Stimulated activated CD4-positive, alpha-beta T cell treated with anti-CD3 and anti-CD28 coated beads, Interleukin-12 subunit alpha, Interleukin-12 subunit beta, amount 100 ng/mL, for 24 hours (primary cell): ENCODE measurements around the gene ZNF311.
"Not testable (repeated sequence)": the region's sequence is repeated elsewhere in the genome, so short reads cannot be mapped to it uniquely, and the experiment has no call there.

ENCODE experiments used
- DNase-seq, 2 experiments: peaks; one replicate each; pipeline ENCODE4 v3.0.0-alpha.2; 2020; ENCODE audit warnings: low read depth in 2 of 2

ZNF311 gene

GRCh38 chr6:28982476-28983266 lies 22.4 kb downstream of the ZNF311 start:
- no peak for DNase-seq

- peak; percentile 60 to 69 for DNase-seq
These were observed 23.2 kb downstream of the ZNF311 start for GRCh38 chr6:28981833-28982475.

- DNase-seq, result peak; percentile 66 to 80
These were observed 23.7 kb downstream of the ZNF311 start for GRCh38 chr6:28981431-28981832.

- peak in 1 of 2 experiments; percentile 42 for DNase-seq
These were observed 24.2 kb downstream of the ZNF311 start for GRCh38 chr6:28980852-28981430.

- DNase-seq, result no peak
These were observed 24.8 kb downstream of the ZNF311 start for GRCh38 chr6:28980137-28980851.

- no peak for DNase-seq
These were observed 25.4 kb downstream of the ZNF311 start for GRCh38 chr6:28979679-28980078.

- no peak for DNase-seq
These were observed 26.1 kb downstream of the ZNF311 start for GRCh38 chr6:28978959-28979561.

- DNase-seq, result no peak
These were observed 27.0 kb downstream of the ZNF311 start for GRCh38 chr6:28978133-28978491.

GRCh38 chr6:28977341-28978132 lies 27.6 kb downstream of the ZNF311 start:
- no peak for DNase-seq

- DNase-seq, result no peak
These were observed 28.4 kb downstream of the ZNF311 start for GRCh38 chr6:28976677-28977076.

- no peak for DNase-seq
These were observed 30.6 kb downstream of the ZNF311 start for GRCh38 chr6:28974505-28974904.

GRCh38 chr6:28970056-28970455 lies 35.1 kb downstream of the ZNF311 start:
- DNase-seq, result not testable (repeated sequence)

- DNase-seq, result no peak
These were observed 36.0 kb downstream of the ZNF311 start for GRCh38 chr6:28969129-28969528.

- DNase-seq, result no peak
These were observed 36.6 kb downstream of the ZNF311 start for GRCh38 chr6:28968476-28968875.

- no peak for DNase-seq
These were observed 39.4 kb downstream of the ZNF311 start for GRCh38 chr6:28965706-28966105.

- no peak for DNase-seq
These were observed 44.1 kb downstream of the ZNF311 start for GRCh38 chr6:28960846-28961500.

GRCh38 chr6:28958561-28959243 lies 46.4 kb downstream of the ZNF311 start:
- DNase-seq, result not testable (repeated sequence)

GRCh38 chr6:28957795-28958314 lies 47.3 kb downstream of the ZNF311 start:
- not testable (repeated sequence) for DNase-seq

- DNase-seq, result no peak
These were observed 48.8 kb downstream of the ZNF311 start for GRCh38 chr6:28956331-28956730.
